CD4-positive, alpha-beta T cell treated with Interleukin-17A for 1 hour (primary cell): ENCODE results near the gene PRTFDC1.
"Not testable (repeated sequence)": the region's sequence is repeated elsewhere in the genome, so short reads cannot be mapped to it uniquely, and the experiment has no call there.

Experiments
- DNase-seq: peaks from one replicate; pipeline ENCODE4 v3.0.0-alpha.2; 2020

PRTFDC1 gene

DNA sequence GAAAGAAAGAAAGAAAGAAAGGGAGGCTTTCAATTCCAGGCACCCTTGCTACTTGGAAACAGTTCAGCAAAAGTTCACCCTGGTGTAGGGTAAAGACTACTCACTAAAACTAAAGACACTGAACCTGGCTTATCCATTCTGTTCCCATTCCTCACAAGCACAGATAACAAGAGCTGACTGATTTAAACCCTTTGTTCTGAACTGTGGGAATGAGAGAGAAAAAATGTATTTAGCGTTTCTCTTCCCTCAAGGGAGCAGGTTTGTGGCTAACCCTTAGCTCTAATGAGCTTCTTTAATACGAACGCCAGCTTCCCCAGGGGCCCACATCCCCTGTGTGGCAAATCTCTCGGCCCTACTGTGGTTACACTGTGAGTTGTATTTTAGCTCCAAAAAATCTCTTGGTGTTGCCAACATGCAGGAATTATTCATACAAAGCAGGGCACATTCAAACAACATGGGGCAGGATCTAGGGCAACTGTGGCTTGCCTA is 23.3 kb downstream of the PRTFDC1 start:
- DNase-seq = no peak

DNA sequence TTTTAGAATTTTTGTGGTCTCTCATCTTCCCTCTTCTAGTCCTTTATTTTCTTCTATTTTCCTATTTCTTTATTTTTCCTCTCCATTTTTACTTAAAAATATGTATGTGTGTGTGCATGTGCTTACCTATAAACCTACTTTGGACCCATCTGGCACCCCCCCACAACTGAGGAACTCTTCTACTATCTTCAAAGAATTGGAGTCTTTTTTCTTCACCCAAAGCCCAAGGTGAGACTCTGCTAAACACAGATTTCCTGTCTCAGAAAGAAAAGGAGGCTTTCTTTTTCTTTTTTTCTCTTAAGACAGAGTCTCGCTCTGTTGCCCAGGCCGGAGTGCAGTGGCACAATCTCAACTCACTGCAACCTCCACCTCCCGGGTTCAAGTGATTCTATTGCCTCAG is 24.2 kb downstream of the PRTFDC1 start:
- no peak for DNase-seq

DNA sequence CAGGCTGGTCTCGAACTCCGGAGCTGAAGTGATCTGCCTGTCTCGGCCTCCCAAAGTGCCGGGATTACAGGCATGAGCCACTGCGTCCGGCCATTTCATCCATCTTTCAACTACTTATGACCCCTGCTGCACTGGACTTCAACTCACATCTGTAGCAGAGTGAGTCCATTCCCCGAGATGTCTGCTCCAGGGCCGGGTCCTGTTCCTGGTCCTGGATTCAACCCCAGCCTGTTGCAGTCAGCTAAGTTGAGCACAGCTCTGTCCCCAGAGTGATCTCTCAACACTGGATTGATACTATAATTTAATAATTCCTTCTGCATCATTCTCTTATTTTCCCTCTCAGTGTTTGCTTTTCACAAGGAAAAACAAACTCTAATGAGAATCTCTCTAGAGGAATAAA is 25.8 kb downstream of the PRTFDC1 start:
- DNase-seq = no peak

DNA sequence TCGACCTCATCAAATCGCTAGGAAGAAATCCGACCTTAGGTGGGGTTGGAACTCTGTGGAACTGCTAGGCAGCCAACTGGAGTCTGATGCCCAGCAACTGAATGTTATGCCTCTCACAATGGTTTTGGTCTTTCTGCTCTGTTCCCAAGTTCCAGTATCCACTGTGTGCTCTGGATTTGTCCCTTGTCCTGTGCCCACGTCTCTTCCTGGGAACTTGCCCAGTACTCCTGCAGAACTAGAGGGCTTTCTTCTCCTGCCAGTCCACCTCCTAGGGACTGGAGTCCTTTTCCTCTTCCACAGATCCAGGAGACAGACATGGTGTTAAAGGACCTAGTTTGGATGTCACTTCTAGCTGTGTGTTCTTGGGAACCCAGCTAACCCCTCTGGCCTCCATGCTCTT is 26.6 kb downstream of the PRTFDC1 start:
- no peak for DNase-seq

DNA sequence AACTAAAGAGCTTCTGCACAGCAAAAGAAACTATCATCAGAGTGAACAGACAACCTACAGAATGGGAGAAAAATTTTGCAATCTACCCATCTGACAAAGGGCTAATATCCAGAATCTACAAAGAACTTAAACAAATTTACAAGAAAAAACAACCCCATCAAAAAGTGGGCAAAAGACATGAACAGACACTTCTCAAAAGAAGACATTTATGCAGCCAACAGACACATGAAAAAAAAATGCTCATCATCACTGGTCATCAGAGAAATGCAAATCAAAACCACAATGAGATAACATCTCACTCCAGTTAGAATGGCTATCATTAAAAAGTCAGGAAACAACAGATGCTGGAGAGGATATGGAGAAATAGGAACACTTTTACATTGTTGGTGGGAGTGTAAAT is 27.9 kb downstream of the PRTFDC1 start:
- not testable (repeated sequence) for DNase-seq

DNA sequence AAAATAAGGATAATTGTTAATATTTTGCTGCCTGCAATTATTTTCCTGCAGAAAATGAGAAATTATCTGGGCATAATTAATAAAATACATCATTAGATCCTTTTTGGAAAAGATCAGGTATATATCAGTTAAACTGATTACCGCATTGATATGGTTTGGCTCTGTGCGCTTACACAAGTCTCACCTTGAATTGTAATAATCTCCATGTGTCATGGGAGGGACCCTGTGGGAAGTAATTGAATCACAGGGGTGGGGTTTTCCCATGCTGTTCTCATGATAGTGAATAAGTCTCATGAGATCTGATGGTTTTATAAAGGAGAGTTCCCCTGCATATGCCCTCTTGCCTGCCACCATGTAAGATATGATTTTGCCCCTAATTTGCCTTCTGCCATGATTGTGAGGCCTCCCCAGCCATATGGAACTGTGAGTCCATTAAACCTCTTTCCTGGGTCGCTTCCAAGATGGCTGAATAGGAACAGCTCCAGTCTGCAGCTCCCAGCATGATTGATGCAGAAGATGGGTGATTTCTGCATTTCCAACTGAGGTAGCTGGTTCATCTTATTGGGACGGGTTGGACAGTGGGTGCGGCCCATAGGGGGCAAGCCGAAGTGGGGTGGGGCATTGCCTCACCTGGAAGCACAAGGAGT is 30.1 kb downstream of the PRTFDC1 start:
- DNase-seq = not testable (repeated sequence)

DNA sequence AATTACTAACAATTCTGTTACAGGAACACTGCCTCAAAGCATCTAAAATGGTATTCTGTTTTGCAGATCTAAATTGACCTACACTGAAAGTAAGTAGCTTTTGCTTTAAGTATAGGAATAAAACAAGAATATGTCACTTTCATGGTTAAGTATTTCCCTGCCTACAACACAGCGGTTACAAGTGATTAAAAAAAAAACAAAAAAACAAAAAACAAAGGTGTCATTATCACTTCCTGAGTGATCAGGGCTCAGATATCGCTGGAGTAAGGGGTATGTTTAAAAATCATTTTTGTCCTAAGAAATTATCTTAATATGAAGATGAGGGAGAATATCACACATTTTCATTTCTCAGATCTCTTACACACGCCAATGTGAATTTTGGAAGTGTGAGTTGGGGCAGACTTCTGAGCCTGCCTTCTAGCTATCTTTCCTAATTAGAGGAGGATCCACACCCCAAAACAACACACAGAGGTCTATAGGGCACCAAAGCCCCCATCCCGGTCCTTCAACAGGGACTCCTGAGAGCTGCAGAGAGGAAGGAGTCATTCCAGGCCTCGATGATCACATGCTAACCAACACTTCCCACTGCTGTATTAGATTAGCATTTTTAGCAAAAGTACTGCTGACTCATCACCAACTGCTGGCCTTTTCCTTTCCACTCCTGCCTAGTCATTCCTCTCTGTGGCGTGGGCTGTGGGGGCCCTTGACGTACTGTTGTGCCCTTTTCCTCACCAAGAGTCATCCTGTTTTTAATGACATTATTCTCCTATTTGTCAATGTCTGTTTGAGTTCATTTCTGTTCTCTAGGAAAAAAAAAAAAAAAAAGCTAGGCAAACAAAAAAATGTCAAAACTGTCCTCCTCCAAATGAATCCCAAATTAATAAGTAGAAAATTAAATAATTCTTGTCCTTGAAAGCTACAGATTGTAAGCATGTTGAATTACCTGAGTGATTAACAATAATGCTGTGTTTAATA is 31.2 kb downstream of the PRTFDC1 start:
- peak; percentile 2 for DNase-seq

DNA sequence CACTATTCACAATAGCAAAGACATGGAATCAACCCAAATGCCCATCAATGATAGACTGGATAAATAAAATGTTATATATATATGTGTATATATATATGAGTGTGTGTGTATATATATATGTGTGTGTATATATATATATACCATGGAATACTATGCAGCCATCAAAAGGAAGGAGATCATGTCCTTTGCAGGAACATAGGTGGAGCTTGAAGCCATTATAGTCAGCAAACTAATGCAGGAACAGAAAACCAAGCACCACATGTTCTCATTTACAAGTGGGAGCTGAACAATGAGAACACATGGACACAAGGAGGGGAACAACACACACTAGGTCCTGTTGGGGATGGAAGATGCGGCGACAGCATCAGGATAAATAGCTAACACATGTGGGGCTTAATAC is 32.2 kb downstream of the PRTFDC1 start:
- not testable (repeated sequence) for DNase-seq

DNA sequence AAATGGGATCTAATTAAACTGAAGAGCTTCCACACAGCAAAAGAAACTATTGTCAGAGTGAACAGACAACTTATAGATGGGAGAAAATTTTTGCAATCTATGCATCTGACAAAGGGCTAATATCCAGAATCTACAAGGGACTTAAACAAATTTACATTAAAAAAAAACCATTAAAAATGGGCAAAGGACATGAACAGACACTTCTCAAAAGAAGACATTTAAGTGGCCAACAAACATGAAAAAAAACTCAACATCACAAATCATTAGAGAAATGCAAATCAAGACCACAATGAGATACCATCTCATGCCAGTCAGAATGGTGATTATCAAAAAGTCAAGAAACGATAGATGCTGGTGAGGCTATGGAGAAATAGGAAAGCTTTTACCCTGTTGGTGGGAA is 32.8 kb downstream of the PRTFDC1 start:
- DNase-seq = not testable (repeated sequence)

DNA sequence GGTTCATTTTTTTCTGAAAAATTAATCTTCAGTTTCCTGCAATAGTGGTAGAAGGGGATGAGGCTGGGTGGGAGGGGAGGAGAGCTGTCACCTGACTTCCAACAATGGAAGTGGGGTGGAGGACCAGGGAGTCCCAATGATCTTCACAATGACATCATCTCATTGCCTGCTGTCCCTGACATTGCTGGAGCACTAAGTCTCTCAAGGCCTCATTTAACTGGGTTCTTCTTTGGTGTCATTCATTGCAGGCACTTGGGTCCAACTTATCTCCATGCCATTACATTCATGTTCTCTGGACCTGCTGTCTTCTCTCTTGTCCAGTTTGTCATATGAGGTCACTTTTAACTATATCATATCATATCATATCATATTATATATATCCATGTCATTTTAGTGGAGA is 34.4 kb downstream of the PRTFDC1 start:
- no peak for DNase-seq

DNA sequence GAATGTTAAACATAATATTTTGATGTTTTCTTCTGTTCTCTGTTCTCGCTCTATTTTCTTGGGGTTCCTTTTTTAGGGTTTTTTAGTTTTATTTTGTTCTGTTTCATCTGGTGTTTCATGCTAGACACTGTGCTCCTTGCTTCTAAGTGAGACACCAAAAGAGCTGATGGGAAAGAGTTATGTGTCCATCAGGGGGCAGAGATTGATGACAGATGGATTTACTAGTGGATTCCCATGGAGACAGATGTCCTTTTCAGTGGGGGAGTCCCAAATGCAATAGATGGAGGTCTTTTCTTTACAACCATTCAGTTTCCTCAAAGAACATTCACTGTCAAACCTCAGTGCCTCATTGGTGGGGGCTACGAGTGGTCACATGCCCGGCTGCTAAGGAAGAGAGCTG is 34.9 kb downstream of the PRTFDC1 start:
- no peak for DNase-seq

DNA sequence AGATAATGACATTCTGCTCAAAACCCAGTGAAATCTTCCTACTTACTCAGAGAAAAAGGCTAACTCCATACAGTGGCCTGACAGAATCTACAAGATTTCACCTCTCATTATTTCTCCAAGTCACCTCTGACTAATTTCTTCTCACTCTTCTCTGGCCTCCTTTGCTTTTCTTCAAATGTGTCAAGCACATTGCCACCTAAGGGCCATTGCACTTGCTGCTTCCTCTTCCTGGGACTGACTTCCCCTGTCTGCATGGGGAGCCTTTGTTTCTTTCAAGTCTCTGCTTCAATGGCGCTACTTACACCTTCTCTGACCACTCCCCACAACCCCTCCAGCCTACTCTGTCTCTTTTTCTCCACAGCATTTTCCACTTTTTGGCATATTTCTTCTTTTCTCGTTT is 36.0 kb downstream of the PRTFDC1 start:
- peak; percentile 6 for DNase-seq

DNA sequence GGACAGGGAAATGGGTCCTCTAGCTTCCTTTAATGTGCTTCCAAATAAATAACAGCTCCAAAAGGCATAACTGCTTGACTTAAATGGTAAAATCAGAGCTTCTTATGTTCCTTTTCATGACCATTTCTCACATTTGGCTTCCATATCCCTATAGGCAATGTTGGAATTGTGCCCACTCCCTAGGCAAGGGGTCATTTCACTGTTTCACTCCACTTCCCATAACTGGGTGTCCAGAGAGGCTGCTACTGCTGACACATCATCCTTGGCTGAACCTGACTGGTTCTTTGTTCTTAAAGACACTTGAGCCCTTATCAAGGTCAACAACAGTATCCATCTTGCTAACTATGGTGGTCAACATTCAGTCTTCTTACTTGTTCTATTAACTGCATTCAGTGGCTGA is 37.1 kb downstream of the PRTFDC1 start:
- DNase-seq = no peak

DNA sequence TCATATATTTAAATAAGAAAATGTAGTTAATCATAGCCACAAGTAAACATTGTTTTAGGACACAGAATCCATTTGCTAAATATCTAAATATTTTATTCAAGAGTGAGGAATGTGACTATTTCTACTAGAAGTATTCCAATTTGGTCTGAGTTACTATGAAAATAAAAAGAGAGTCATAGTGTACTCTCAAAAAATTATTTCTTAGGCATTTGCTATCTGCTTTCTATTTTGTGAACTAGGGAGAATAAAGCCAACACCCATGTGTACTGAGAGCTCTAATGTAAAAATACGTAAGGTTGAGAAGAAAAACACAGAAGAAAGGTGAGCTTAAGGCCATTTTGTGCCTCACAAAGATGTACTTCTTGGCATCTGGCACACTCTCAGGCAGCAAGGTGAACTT is 38.3 kb downstream of the PRTFDC1 start:
- DNase-seq = no peak

DNA sequence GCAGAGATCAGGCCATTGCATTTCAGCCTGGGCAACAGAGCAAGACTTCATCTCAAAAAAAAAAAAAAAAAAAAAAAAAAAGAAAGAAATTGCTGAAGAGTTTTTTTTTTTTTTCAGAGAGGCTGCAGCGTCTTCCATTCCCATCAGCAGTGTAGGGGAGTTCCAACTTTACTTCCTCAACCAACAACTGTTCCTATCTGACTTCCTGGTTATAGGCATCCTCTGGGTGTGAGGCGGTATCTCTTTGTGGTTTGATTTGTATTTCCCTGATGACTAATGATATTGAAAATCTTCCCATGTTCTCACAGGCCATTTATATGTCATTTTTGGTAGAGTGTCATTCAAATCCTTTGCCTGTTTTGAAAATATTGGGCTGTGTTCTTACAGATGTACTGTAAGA is 40.2 kb downstream of the PRTFDC1 start:
- DNase-seq = peak; percentile 34

DNA sequence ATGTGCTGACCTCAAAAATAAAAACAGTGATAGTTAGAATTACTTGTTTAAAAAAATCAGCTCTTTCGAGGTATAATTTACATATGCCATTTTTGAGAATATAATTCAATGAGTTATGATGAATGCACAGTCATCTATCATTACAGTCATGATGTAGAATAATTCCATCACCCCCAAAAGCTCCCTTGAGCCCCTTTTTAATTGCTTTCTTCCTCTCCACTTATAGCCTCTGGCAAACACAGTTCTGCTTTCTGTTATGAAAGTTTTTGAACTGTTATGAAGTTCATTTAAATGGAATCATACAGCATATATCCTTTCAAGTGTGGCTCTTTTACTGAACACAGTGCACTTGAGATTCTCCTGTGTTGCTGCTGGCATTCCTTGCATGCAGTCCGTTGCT is 41.4 kb downstream of the PRTFDC1 start:
- DNase-seq = no peak

DNA sequence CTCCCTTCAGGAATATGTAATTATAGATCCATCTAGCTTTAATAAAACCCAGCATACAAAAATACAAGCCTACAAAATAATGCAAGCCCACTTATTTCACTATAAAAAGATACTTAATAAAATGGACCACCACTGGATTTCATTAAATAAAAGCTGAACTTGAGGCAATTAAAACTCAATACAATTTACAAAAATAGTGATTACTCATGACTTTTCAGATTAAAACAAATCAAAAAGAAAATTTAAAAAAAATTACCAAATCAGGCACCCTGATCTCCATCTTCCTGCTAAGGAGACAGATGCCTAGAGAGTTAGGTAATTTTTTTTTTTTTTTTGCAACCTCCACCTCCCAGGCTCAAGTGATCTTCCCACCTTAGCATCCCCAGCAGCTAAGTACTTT is 41.8 kb downstream of the PRTFDC1 start:
- no peak for DNase-seq

DNA sequence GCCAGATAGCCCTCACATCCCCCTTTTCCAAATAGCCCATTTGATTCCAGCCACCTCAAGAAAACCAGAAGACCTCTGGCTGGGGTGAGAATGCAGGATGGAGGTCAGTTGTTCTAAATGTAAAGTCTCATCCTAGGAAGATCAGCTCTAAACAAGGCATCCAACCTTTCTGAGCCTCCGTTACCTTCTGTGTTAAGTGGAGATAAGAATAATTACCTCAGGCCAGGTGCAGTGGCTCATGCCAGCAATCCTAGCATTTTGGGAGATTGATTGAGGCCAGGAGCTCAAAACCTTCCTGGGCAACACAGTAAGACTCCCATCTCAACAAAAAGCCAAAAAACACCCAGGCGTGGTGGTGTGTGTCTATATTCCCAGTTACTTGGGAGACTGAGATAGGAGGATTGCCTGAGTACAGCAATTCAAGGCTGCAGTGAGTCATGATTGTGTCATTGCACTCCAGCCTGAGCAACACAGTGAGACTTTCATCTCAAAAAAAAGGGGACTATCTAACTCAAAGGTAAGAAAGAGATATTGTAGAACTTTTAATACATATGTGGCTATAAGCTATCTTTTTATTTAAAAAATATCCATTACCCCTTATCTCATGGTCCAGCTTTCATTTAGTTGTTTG is 43.5 kb downstream of the PRTFDC1 start:
- DNase-seq = no peak

DNA sequence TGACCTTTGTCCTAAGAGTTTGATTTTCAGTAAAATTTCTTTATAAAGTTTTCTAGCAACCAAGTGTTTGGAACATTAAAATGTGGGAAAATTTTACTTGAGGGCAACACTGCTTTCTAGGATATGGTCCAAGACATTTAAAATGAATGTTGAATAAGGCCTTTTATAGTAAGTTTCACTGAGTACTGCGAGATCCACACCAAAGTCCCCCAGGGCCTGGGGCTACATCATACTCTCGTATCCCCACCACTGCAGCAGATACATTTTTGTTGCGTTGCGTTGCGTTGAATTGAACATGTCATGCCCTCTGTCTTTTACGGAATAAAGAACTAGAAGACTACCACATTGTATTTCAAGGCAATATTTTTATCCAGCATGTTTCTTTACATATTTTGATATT is 44.5 kb downstream of the PRTFDC1 start:
- DNase-seq = no peak

DNA sequence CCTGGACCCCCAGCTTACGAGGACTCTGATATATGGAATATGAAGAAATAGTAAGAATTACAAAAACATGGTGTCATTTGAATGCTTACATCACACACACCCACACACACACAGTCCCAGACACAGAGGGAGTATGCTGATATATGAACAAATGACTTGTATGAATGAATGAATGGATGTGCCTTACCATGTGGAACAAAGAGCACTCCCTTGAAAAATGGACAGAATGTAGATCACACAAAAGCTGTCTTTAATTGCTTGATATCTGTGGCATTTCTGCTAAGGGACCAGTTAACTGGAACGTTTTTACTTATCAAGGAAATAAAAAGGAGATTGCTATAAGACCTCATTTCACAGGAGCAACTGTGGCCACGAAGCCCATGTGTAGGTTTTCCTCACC is 46.0 kb downstream of the PRTFDC1 start:
- no peak for DNase-seq

DNA sequence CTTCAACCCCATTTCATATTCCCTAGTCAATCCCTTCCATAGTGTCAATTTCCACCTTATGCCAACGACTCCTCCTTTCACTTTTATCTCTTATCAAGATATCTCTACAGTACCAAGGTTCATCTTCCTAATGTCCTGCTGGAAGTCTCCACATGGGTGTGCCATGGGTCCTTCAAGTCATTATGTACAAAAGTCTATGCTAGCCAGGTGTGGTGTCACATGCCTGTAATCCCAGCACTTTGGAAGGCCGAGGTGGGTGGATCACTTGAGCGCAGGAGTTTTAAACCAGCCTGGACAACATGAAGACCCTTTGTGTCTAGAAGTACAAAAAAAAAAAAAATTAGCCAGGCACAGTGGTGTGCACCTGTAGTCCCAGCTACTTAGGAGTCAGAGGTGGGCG is 47.6 kb downstream of the PRTFDC1 start:
- DNase-seq = no peak

DNA sequence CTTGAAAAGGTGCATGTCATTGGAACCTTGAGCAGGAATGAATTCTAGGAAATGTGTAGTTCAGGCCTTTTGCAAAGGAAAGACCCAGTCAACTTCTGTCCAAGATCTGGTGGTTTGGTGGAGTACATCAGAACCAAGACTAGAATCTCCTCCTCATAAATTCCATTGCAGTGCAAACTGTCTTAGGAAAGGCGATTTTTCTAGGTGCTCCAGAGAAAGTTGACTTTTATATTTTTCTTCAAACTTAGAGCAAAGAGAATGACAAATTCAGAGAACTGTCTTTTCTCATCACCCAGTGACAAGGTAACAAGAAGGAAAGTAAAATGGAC is 50.0 kb downstream of the PRTFDC1 start:
- no peak for DNase-seq

DNA sequence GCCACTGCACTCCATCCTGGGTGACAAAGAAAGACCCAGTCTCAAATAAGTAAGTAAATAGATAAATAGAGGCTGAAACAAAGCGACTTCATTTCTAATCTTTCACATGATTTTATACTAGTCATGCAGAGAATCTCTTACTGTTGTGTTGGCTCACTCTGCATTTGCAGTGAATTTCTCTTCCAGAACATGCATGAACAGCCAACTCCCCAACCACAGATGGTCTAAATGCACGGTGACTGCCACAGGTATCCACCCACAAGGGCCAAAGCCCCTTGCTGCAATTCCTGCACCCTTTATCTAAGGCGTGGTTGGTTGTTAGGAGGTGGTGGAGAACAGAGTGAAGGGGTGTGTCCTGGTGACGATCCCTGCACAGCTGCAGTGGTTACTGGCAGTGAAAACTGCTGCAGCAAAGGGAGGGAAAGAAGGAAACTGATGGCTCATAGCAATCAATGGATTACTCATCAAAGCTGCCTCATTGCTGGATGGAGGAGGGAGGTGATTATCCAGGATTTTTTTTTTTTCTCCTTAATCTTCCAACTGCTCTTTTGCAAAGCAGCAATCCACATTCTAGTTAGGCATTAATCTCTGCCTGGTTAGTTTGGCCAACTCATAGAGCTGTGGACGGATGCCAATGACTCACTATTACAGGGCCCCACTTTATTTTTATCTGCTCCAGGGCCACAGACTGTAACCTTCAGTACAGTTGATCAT is 50.6 kb downstream of the PRTFDC1 start:
- DNase-seq = no peak
